ENCODE data around the gene MYADM. TPM values are rescaled to one million over a fixed set of nuclear protein-coding genes. Genes with fewer than 3 reads are reported as not detected.
A peak's percentile ranks its signal among the peaks of the same experiment; 100 is the strongest.

Gene MYADM
- total RNA-seq, 1 donor from 2014 or later: 126 TPM

GRCh38 chr19:53908106-53908934 is 40.6 kb downstream of the MYADM start:
- Histone ChIP-seq H3K27ac (no peak overlapping the region), H3K36me3 (no peaks in the 10 kb centered on the region), H3K4me3 (no peak overlapping the region), H3K4me1 (peaks cover 22% of the 10 kb centered on the region), H3K27me3 (ENCODE audit: low read depth) (peaks cover 76% of the 10 kb centered on the region), H3K9me3 (no peaks in the 10 kb centered on the region)
- no peak for TF ChIP-seq CTCF (IDR thresholded peaks at IDR 0.05)
- intact Hi-C loops (cut with DNase I): no loop called here
- ATAC-seq: peak; percentile 33 to 58
- no peak for DNase-seq

GRCh38 chr19:53908935-53909415 is 41.3 kb downstream of the MYADM start, which contains the start of gene CACNG7:
Gene CACNG7 (plus strand): TSS chr19:53909278. CDS start chr19:53912832, 3,554 bp downstream.
- H3K27me3 ChIP-seq (ENCODE audit: low read depth): peaks cover 83% of the 10 kb centered on the region
- DNase-seq: no peak
- no peak for ATAC-seq
- intact Hi-C loops (cut with DNase I): no loop called here
- no peak within 1 kb of the TSS for H3K4me3 ChIP-seq
- H3K9me3 ChIP-seq: no peaks in the 10 kb centered on the region
- H3K4me1 ChIP-seq: peaks cover 22% of the 10 kb centered on the region
- TF ChIP-seq CTCF (IDR thresholded peaks at IDR 0.05): no peak
- H3K27ac ChIP-seq: no peak within 1 kb of the TSS
- no peaks in the 10 kb centered on the region for H3K36me3 ChIP-seq

GRCh38 chr19:53909471-53910169 is 41.9 kb downstream of the MYADM start:
- Histone ChIP-seq H3K4me3 (no peak overlapping the region), H3K36me3 (no peaks in the 10 kb centered on the region), H3K27me3 (ENCODE audit: low read depth) (peaks cover 78% of the 10 kb centered on the region), H3K9me3 (no peaks in the 10 kb centered on the region), H3K27ac (no peak overlapping the region), H3K4me1 (peaks cover 22% of the 10 kb centered on the region)
- intact Hi-C loops (cut with DNase I): no loop called here
- DNase-seq (no peak), ATAC-seq (no peak)
- no peak for TF ChIP-seq CTCF (IDR thresholded peaks at IDR 0.05)

GRCh38 chr19:53910170-53910518 is 42.5 kb downstream of the MYADM start:
- Histone ChIP-seq H3K36me3 (no peaks in the 10 kb centered on the region), H3K27ac (no peak overlapping the region), H3K9me3 (no peaks in the 10 kb centered on the region), H3K4me1 (peaks cover 22% of the 10 kb centered on the region), H3K4me3 (no peak overlapping the region), H3K27me3 (ENCODE audit: low read depth) (peaks cover 82% of the 10 kb centered on the region)
- intact Hi-C loops (cut with DNase I): no loop called here
- DNase-seq: no peak
- TF ChIP-seq CTCF (IDR thresholded peaks at IDR 0.05): no peak
- ATAC-seq: no peak

- H3K27me3 ChIP-seq (ENCODE audit: low read depth): peaks cover 65% of the 10 kb centered on the region
- H3K36me3 ChIP-seq: no peaks in the 10 kb centered on the region
- H3K4me1 ChIP-seq: peaks cover 11% of the 10 kb centered on the region
- H3K27ac ChIP-seq: no peak overlapping the region
- H3K9me3 ChIP-seq: no peaks in the 10 kb centered on the region
- TF ChIP-seq CTCF (IDR thresholded peaks at IDR 0.05): peak; percentile 15
- intact Hi-C loops (cut with DNase I): no loop called here
- H3K4me3 ChIP-seq: no peak overlapping the region
- ATAC-seq: no peak
- DNase-seq: no peak
Measured at GRCh38 chr19:53912653-53913052, 45.0 kb downstream of the MYADM start.
